OCI-LY3 (cell line): Measurements from ENCODE around the gene CARD19.

ENCODE experiments used
- EZH2phosphoT487 ChIP-seq: fragments of 200-600 bp; shearing (Covaris generic); IDR thresholded peaks from 2 replicates; pipeline ENCODE4 v1.6.1; 2018; ENCODE audit warnings: antibody characterized with exemption, mixed run types, low read depth
- TF ChIP-seq, protein P1 (sequence below): fragments of 200-600, 300-600 bp; sonication (generic); IDR thresholded peaks from 2 replicates; pipeline ENCODE4 v1.5.1; 2014; ENCODE audit warnings: antibody characterized with exemption, low read length, low read depth

DNA sequence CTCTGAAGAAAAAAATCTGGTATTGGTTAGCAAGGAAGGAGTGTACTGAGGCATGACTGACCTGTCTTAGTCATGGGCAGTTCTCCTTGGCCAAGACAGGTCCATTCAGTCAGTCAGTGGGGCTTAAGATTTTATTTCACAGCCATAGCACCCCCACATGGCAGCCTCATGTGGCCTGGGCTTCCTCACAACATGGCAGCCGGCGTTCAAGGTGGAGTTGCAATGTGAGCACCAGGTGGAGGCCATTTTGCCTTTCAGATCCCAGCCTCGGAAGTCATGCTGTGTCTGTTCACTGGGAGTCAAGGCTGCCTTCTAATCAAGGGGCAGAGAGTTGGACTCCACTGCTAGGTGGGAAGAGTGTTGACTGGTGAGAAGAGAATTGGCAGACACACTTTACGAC lies 10.3 kb upstream of the CARD19 start:
- TF ChIP-seq, protein P1, sequence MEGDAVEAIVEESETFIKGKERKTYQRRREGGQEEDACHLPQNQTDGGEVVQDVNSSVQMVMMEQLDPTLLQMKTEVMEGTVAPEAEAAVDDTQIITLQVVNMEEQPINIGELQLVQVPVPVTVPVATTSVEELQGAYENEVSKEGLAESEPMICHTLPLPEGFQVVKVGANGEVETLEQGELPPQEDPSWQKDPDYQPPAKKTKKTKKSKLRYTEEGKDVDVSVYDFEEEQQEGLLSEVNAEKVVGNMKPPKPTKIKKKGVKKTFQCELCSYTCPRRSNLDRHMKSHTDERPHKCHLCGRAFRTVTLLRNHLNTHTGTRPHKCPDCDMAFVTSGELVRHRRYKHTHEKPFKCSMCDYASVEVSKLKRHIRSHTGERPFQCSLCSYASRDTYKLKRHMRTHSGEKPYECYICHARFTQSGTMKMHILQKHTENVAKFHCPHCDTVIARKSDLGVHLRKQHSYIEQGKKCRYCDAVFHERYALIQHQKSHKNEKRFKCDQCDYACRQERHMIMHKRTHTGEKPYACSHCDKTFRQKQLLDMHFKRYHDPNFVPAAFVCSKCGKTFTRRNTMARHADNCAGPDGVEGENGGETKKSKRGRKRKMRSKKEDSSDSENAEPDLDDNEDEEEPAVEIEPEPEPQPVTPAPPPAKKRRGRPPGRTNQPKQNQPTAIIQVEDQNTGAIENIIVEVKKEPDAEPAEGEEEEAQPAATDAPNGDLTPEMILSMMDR: no peak
- no peak for TF ChIP-seq EZH2phosphoT487
